A204.1 (cell line): ENCODE results near the gene ACOX1.

Source experiments
- FAIRE-seq: peaks from 2 replicates; lab custom pipeline; 2012; peaks lifted over from hg19 to GRCh38; lab: Jason Lieb, UNC

Gene ACOX1

DNA sequence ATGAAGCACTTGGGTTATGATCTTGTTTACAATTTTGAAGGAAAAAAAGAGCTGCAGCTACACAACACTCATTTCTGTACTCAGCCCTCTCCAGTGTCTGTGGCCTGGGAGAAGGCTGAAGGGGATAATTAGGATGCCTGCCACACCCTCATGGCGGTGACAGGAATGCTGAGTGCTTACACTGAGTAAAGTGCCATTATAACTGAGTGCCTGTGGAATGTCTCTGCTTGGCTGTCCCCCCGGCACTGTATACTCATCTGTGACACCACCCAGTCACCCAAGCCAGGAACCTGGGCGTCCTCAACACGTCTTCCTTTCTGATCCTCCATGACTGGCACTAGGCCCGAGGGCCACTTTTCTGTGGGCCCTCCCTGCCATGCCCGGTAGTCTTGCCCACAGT, 70.8 kb downstream of the ACOX1 start:
- no peak for FAIRE-seq

DNA sequence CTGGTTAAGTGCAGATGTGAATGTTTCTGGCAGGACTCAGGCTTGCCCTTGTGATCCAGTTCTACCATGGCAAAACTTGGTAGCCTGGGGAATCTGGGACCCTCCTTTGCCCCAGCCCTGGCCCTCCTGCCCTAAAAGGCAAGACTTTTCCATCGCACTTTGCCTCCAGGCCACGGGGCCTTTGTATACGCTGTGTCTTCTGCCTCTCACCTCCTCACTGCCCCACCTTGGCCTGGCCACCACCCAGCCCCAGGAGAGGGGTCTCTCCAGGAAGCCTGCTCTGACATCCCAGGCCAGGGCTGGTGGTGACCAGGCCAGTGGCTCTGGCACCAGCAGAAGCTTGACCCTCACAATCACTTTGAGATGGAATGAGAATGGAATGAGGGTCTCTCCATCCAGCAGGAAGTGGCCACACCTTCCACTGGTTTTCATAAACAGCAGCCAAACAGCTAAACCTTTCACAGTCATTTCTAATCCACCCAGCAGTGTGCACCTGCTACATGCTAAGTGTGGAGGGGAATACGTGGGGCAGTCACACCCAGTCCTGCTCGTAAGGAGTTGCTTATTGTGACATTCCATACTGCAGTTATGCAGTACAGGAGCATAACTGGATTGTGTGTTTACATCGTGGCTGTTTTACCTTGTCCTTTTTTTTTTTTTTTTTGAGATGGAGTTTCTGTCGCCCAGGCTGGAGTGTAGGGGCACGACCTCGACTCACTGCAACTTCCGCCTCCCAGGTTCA, 72.7 kb downstream of the ACOX1 start:
- FAIRE-seq, result no peak

DNA sequence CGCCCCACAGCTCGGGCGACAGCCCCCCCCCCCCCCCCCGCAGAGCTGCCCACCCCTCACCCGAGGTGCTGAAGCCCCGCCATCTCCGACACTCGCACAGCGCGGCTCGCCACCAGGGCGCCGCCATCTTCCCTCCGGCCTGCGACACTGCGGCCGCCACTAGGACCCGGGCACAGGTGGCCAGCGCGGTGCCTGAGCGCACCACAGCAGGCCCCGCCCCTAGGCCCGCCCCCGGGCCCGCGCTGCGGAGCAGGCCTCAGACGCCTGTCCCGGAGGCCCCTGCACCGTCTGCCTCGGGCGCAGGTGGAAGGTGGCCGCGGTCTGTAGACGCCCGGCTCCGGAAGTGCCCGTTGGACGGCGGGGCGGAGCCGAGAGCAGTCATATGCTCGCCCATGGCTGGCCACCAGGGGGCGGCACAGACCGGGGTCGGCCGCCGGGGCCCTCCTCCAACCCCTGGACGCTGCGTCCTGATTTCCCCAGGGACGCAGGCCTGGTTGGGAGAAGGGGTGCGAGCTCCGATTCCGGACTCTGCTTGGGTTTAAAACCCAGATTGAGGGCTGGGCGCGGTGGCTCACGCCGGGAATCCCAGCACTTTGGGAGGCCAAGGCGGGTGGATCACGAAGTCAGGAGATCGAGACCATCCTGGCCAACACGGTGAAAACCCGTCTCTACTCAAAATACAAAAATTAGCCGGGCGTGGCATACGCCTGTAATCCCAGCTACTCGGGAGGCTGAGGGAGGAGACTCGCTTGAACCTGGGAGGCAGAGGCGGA, 74.0 kb downstream of the ACOX1 start, which contains the start of gene MRPL38:
TSS of gene MRPL38 (minus strand) at position 136 of the 773 bp plus-strand sequence. CDS start at position 127, 9 bp downstream.
- FAIRE-seq, result no peak

DNA sequence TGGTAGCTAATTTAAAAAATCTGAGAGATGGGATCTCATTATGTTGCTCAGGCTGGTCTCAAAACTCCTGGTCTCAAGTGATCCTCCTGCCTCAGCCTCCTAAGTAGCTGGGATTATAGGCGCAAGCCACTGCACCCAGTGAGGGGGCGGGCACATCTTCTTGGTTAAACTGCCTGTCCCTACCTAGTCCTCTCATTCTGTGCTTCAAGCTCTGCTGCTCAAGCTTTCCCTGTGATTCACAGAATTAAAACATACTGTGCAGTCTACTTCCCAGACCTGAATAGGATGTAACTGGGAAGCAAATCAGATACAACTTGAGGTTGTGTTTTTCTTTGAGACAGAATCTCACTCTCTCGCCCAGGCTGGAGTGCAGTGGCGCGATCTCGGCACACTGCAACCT, 76.6 kb downstream of the ACOX1 start:
- no peak for FAIRE-seq

DNA sequence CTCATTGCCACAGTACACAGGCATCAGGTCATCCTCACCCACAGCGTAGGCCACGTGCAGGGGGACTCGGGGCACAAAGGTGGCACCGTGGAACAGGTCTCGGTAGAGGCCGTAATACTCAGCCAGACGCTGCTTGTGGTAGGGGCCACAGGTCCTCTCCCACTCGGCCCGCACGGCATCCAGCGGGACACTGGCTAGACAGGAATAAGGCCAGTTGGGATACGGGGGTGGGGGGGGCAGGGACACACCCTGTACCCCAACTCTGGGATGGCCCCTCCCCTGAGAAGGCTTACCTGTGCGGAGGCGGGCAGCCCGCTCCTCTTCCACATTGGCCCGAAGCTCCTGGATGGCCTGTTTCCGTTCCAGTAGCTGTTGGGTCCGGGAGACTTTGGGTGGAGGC, 77.2 kb downstream of the ACOX1 start:
- FAIRE-seq, result no peak

DNA sequence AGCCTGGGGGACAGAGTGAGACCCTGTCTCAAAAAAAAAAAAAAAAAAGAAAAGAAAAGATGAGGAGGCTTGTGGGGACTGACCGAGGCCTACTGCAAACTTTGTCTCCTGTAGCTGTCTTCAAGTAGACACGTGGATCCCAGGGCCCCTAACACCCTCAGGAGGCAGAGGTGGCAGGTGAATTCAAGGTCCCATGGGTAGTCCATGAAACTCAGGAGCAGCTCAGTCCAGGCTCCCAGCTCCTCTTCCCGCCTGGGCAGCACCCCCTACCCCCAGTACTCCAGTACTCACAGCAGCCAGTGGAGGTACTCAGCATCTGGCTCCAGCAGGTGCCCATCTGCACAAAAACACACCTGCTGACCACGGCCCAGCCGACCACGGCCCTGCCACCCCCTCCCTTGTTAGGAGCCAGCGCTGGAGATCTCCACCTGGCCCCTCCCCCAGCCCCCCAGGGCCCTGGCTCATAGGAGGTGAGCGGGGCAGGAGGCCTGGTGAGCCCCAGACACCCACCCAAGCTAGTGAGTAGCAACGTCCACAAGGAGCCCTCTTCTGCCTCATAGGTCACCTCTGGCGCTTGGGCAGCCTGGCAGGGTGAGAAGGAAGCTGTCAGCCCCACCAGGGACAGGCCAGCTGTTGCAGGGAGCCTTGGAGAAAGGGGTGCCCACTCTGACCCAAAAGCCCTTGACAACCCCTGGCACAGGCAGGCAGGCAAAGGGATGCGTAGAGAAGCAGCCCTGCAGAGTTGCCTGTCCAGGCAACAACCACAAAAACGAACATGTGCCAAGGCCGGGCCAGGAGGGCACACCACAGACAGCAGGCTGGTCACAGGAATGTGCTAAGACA, 78.1 kb downstream of the ACOX1 start:
- no peak for FAIRE-seq

DNA sequence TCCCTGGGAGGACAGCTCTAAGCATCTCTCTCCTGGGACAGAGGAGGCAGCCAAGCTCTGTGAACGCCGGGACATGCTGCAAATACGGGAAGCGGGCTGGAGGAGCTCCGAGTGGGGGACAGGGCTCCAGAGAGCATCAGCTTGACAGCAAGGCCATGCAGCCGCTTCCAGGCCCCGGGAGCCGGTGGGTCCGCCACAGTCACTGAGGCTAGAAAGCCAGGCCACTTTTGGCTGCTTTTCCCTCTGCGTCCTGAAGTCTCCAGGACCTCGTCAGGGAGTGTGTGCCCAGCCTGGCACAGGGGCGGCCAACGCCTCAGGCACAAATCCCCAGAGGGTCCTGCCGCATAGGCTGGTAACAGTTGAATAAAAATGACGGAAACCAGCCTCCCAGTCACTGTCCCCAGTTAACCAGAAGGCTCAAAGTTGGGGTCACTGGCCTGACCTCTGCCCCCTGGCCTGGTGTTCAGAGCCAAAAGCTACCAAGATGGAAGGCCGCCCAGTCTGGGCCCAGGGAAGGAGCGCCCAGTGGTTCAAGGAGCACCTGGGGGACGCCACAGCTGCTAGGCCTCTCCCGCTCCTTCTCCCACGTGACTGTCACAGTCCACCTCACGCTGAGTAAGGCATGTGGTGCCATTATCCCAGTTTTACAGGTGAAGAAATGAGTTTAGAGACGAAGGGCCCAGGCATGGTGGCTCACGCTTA, 79.0 kb downstream of the ACOX1 start:
- FAIRE-seq, result no peak

DNA sequence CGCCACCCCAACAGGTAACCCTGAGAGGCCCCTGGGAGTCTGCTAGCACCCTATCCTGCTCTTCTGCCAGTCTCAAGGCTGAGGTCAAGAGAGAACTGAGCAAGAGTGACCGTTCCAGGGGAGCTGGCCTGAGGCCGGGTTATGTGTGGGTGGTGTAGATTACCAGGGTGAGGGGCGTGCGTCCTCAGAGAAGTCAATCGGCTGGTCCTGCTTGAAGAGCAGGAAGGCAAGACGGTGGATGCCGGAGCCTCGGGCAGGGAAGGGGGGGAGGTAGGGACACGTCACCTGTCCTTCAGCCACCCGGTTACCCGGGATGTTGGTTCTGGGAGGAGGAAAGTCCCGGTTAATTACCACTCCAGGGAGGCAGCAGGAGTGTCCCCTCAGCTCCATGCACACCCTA, 79.6 kb downstream of the ACOX1 start:
- no peak for FAIRE-seq

DNA sequence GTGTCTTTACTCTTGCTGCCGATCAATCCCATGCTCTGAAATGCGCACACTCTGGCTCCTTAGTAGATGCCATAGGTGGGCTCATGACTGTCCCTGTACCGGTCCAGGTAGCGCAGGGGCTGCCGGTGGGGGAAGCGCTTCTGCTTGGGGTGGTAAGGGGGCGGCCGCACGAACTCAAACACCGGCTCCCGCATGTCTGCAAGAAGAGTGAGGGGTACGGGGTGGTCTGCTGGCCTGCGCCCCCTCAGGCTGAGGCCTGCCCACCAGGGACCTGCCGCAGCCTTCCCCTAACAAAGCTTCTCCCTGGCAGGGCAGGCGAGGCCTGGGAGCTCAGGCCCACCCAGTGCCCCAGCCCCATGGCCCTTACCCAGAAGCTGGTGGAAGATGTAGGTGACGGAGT, 80.2 kb downstream of the ACOX1 start:
- FAIRE-seq, result no peak

DNA sequence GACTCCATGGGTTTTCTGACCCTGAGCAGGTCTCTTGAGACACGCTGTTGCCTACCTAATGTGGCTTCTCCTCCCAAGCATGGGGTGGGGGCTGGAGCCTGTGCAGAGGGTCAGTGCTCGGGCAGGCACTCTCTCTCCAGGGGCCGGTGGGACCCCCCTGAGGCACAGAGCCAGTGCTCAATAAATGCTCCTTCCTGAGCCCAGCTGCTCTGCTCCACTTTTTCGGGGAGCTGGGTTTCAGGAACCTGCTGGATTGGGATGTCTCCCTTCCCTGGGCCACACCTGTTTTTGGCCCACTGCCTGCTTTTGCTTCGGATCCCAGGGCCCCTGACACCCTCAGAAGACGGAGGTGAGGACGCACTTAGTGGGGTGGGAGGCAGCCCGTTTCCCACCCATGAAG, 80.9 kb downstream of the ACOX1 start:
- no peak for FAIRE-seq

DNA sequence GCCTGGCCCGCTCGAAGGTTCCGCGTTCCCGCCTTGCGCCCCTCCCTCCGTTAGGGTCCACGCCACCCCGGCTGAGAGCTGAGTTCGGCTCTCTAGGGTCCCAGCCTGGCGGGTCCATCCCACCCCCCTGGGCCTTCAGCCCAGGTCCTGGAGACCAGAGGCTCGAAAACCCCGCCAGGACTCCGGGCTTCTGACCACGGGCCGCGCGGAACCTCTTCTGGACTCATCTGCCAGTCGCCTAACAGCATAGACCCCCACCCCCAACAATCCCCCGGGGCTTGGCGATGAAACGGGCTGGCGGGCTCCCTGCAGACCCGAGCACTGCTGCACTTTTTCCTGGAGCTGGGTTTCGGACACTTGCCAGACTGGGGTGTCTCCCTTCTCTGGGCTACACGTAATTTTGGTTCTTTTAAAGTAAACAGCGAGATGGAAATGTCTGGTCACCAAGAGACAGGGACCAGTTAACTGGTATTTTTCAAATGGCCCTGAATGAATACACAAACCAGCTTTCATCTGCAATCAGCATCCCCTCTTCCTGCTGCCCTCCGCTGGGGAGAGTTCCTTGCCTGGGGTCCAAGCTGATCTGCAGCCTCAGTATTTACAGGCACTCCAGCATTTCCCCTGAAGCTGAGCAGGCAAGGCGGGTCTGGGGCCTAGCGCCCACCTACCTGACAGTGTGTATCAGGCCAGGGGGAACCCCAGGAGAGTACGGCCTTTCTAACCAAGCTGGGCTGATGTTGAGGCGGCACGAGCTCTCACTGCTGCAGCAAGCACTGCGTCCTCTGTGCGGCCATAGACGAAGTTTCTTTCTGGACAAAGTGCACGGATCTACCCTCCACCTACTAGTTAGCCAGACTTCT, 81.6 kb downstream of the ACOX1 start:
- FAIRE-seq, result no peak

DNA sequence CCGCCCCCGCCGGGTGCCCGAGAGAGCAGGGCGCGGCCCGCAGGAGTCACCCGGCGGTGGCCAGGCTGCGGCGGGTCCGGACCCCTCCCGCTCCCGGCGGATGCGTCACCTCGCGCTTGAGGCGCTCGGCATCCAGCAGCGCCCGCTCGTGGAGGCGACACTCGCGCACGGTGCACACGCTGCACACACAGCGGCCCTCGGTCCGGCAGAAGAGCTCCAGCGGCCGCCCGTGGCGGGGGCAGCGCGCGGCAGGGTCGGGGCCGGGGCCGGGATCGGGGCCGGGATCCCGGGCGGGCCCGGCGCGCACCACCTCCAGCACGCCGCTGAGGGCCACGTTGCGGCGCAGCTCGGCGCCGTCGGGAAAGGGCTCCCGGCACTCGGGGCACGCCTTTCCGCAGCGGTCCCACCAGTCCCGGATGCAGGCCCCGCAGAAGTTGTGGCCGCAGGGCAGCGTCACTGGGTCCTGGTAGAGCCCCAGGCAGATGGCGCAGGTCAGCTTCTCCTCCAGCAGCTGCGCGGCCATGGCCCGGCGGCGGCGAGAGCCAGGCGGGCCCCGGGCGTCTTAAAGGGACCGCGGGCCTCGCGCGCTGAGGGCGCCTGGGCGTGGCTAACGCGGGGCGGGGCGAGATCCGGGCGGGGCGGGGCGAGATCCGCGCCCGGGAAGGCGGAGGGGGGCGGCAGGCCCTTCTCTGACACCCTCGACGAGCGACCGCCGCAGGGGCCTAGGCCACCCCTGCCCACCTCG, 82.4 kb downstream of the ACOX1 start, which contains the start of gene TRIM65:
TSS of gene TRIM65 (minus strand) at position 537 of the 745 bp plus-strand sequence. CDS start at position 523, 14 bp downstream.
- FAIRE-seq, result no peak

DNA sequence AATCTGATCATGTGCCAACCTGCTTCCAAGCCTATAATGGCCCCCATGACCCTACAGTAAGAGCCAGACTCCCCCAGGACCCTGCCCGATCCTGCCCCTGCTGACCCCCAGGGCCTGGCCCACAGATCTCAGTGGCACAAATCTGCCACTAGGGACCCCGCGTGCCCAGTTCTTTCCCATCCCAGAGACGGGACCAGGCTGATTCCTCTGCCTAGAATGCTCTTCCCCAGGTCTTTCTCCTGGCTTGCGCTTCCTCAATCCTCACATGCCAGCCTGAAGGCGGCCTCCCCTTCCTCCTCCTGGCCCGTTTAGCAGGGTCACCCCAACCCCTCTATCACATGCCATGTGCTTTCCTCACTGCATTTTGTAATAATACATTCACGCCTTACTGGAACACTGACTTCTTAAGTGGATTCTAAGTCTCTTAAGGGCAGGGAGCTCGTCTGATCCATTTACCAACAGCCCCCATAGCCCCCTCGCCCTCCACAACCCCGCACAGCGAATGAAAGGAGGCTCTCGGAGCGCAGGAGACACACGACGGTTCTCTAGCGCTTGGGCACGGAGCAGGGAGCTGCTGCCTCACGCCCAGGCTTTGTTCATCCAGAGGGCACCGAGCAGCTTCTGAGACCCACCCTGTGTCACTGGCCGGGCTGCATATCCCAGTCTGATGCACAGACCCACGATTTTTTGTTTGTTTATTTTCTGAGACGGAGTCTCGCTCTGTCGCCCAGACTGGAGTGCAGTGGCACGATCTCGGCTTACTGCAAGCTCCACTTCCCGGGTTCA, 83.4 kb downstream of the ACOX1 start:
- no peak for FAIRE-seq

DNA sequence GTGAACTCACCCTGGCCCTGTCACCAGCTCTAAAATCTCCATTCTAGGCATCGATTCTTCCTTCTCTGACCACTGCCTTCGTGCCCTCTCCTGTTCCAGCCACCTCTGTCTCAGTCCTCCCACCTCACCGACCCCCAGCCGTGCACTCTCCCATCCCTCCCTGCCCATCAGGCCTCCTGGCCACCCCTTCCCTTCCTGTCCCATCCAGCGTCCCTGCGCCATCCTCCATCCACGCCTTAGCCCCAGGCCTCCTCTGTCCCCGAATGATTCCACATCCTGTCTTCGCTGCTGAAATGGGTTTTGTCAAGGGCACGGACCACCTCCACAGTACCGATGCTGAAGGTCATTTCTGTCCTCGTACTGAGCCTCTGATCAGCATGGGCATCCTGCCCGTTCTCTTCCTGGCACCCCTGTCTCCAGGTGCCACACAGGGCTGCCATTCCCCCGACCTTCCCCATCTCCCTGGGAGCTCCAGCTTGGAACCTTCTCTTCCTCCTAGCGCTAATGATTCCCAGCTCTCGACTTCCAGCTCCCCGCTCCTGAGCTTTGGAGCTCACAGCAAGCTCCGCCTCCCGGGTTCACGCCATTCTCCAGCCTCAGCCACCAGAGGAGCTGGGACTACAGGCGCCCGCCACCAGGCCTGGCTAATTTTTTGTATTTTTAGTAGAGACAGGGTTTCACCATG, 84.8 kb downstream of the ACOX1 start:
- no peak for FAIRE-seq

DNA sequence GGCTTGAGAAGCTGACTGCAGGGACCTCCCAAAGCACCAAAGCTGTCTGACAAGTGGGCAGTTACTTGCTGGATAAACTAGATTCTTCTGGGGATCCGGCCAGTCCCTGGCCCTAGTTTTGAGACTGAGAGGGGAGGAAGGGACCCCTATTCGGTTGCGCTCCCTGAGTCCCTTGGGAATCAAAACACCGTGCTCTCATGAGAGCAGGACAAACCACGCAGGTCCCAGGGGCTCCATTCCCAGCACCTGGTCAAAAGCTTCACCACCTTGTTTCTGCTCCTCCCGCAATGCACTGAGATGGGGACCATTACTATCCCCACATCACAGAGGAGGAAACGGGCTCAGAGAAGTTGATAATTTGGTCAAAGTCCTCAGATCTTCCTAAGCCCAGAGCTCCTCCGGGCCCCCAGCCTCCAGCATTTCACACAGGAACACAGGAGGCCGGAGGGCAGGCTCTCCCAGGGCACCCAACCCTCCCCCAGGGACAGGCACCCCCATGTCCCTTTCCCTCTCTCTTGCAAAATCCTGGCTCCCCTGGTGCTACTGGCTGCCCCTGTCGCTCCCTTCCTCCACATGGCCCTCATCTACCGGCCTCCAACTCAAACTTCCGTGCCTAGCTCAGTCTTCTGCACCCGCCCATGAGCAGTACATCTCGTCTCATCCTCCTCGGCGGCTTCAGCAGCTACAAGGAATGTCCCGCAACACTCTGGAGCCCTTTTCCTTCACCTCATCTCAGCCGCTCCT, 85.5 kb downstream of the ACOX1 start:
- FAIRE-seq, result no peak

DNA sequence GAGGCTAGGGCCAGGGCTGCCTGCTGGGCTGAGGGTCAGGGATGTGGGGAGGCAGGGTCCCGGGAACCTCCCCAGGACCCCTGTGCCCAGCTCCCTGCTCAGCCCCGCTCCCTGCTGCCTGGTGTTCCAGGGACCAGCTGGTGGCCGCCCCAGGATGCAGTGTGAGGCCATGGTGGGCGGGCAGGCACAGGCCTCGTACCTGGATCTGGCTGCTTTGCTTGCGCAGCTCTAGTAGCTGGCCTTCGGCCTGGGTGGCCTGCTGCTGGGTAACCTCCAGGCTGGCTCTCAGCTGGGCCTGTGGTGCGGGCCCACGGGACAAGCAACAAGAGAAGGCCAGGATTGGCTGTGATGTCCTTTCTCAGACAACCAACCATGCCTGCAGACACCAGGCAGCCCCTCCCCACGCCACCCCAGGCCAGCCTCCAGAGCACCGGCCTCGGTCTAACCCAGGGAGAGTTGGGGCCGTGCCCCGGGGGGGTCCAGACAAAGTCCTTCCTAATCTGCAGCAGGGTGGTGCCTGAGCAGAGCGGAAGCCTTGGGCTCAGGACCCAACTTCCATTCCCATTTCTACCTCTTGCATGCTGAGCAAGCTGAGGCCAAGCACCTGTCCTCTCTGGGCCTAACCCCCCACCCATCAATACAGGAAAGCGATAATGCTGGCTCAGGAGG, 86.3 kb downstream of the ACOX1 start:
- no peak for FAIRE-seq
